Measurements from ENCODE around the gene ZNF141.
"Not testable (repeated sequence)": the region's sequence is repeated elsewhere in the genome, so short reads cannot be mapped to it uniquely, and the experiment has no call there.

Gene ZNF141

GRCh38 chr4:385934-386707 lies 48.5 kb downstream of the ZNF141 start:
- DNase-seq: no peak

GRCh38 chr4:386708-387105 lies 49.1 kb downstream of the ZNF141 start:
- no peak for DNase-seq

- DNase-seq: no peak
Observed at GRCh38 chr4:404006-404405, 66.4 kb downstream of the ZNF141 start.

- DNase-seq: not testable (repeated sequence)
Observed at GRCh38 chr4:408321-408720, 70.7 kb downstream of the ZNF141 start.

GRCh38 chr4:422587-422986 lies 85.0 kb downstream of the ZNF141 start:
- no peak for DNase-seq

Data from activated CD4-positive, alpha-beta T cell treated with anti-CD3 and anti-CD28 coated beads, Interleukin-2, amount 50 U/mL, for 4 hours (primary cell).